Measurements from ENCODE around the gene ATMIN. TPM values are rescaled to one million over a fixed set of nuclear protein-coding genes. Genes with fewer than 3 reads are reported as not detected.
A peak's percentile ranks its signal among the peaks of the same experiment; 100 is the strongest.

Gene ATMIN
- total and polyA plus RNA-seq, 7 experiments from 2014 or later = 24.9 to 46.9 (median 35.3) TPM

DNA sequence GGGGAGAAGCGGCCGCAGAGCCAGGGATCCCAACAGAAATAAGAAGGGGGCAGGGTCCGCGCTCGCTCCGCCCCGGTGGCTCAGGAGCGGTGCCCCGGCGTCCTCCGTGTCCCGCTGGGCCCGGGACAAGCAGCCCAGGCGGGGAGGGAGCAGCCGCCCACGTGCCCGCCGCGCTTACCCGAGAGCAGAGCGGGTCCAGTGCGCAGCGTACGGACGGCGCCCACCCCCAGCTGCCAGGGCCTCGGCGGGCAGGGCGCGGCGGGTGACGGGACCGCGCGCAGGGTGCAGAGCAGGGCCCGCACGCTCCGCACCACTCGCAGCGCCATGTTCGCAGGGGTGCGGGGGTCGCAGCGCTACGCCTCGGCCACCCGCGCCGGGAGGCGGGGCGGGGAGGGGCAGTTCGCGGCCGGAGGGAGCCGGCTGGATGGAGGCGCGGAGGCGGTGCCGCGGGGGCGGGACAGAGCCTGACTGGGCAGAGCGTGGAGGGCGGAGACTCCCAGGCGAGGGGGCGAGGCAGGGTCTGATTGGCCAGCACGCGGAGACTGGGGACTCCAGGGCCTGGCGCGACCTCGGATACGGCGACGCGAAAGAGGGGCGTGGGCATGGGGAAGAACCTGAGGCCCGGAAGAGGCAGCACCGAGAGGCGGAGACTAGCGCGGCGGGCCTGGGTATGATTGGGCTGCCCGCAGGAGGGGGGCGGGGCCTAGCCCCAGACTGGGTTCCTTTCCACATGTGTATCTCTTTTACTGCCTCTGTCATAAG, 60.5 kb downstream of the ATMIN start, which contains the start of gene GCSH:
GCSH (minus strand) TSS at position 443 of the 762 bp plus-strand sequence; CDS start at position 326, 117 bp downstream.
- intact Hi-C loops (cut with micrococcal nuclease) = loop anchor here (1.0 to 10.0 kb wide), 9 partner anchors 19 to 651 kb away; partner anchors contain the start of genes ATMIN (in 2 of the 2), C16orf46 (in 2 of the 2), CENPN (in 2 of the 2) and CMIP (in 1 of the 2)
- peak; percentile 94 to 99 (median 98) for DNase-seq
- peak; percentile 98 for ATAC-seq
- Histone ChIP-seq H3K9me3 (ENCODE audit: control insufficient read depth in 2 of 3, low read length in 3 of 3) (no peaks in the 10 kb centered on the region), H3K27ac (ENCODE audit: low read depth, low read length) (peak within 1 kb of the TSS; percentile 67), H3K4me3 (ENCODE audit: low read length) (peak within 1 kb of the TSS; percentile 71), H3K27me3 (ENCODE audit: control insufficient read depth in 2 of 2, insufficient read depth in 2 of 2, low read length in 2 of 2) (no peaks in the 10 kb centered on the region), H3K4me1 (ENCODE audit: control insufficient read depth in 2 of 2, insufficient read depth in 2 of 2, low read length in 2 of 2) (peaks cover 0 to 6% of the 10 kb centered on the region in 2 donors), H3K36me3 (ENCODE audit: control insufficient read depth in 2 of 3, insufficient read depth in 3 of 3, low read length in 3 of 3) (no peaks in the 10 kb centered on the region)
- Mint-ChIP-seq H3K4me1 (peaks cover 3 to 19% (median 9%) of the 10 kb centered on the region in 7 donors), H3K9me3 (peaks cover 0 to 4% (median 0%) of the 10 kb centered on the region in 11 donors), H3K36me3 (peaks cover 0 to 4% (median 0%) of the 10 kb centered on the region in 5 donors), H3K27ac (peak within 1 kb of the TSS; percentile 45 to 87 (median 71)), H3K4me3 (peak within 1 kb of the TSS; percentile 72 to 93 (median 82)), H3K27me3 (no peaks in the 10 kb centered on the region)
- ChIA-PET CTCF (interaction anchor here (0.9 kb wide), 1 partner anchor 60 kb away, joined by 3 read pairs; the partner anchor contains the start of gene ATMIN), POLR2A (no interaction called here)

DNA sequence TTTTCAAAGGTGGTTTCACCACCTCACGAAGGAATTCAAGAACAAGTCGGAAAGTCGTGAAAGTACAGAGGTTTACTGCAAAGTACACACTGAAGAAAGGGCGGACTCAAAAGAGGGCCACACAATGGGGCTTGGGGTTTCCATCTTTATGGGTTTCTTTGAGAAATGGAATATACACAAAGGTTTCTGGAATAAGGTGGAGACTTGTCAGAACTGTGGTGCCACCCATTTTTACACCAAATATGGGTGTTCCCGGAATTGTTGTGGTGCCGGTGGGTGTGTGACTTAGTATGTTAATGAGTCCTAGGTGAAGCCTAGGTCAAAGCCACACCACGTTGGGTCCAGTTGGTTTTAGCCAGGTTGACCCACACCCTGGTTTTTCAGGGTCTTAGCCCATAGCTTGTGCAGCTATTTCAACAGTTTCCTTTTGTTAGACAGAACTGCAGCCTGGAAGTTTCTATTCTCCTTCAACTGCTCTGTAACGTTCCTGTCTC, 61.1 kb downstream of the ATMIN start:
- peaks cover 0 to 4% (median 0%) of the 10 kb centered on the region in 11 donors for H3K9me3 Mint-ChIP-seq
- CTCF ChIA-PET = interaction anchor here (0.5 to 0.9 kb wide), 2 partner anchors 61 to 119 kb away, joined by 3 read pairs; partner anchors contain the start of gene ATMIN
- H3K27ac Mint-ChIP-seq = peak overlapping the region; percentile 44 to 87 (median 71)
- H3K4me3 Mint-ChIP-seq = peak overlapping the region; percentile 61 to 93 (median 78)
- H3K4me1 Mint-ChIP-seq = peaks cover 3 to 19% (median 9%) of the 10 kb centered on the region in 7 donors
- Histone ChIP-seq H3K9me3 (ENCODE audit: control insufficient read depth in 2 of 3, low read length in 3 of 3) (no peaks in the 10 kb centered on the region), H3K4me3 (ENCODE audit: low read length) (peak overlapping the region; percentile 40), H3K27me3 (ENCODE audit: control insufficient read depth in 2 of 2, insufficient read depth in 2 of 2, low read length in 2 of 2) (no peaks in the 10 kb centered on the region), H3K4me1 (ENCODE audit: control insufficient read depth in 2 of 2, insufficient read depth in 2 of 2, low read length in 2 of 2) (peaks cover 0 to 6% of the 10 kb centered on the region in 2 donors), H3K36me3 (ENCODE audit: control insufficient read depth in 2 of 3, insufficient read depth in 3 of 3, low read length in 3 of 3) (no peaks in the 10 kb centered on the region), H3K27ac (ENCODE audit: low read depth, low read length) (peak overlapping the region; percentile 21)
- intact Hi-C loops (cut with micrococcal nuclease) = loop anchor here (1.0 to 10.0 kb wide), 9 partner anchors 19 to 651 kb away; partner anchors contain the start of genes ATMIN (in 2 of the 2), C16orf46 (in 2 of the 2), CENPN (in 2 of the 2) and CMIP (in 1 of the 2)
- H3K36me3 Mint-ChIP-seq = peaks cover 0 to 4% (median 0%) of the 10 kb centered on the region in 5 donors
- H3K27me3 Mint-ChIP-seq = no peaks in the 10 kb centered on the region
- POLR2A ChIA-PET = no interaction called here
- ATAC-seq (no peak), DNase-seq (no peak)

Other genes starting within 250 kb of the ATMIN start
- 10 to 100 TPM; 12.4 to 71.3 (median 24.2) TPM for gene CDYL2, start 231.2 kb upstream of the ATMIN start, total RNA-seq
- gene CDYL2, start 231.2 kb upstream of the ATMIN start, polyA plus RNA-seq = under 1 TPM; 0.61 to 0.72 TPM
- 10 to 100 TPM; 28.3 to 78.4 (median 40.8) TPM for gene CMC2, start 29.0 kb upstream of the ATMIN start, total RNA-seq
- gene CMC2, start 29.0 kb upstream of the ATMIN start, polyA plus RNA-seq = 10 to 100 TPM; 75.7 to 77.1 TPM
- gene CENPN, start 28.6 kb upstream of the ATMIN start, total RNA-seq = 10 to 100 TPM in 1 of 5 experiments, 1 to 10 TPM in 4; 1.4 to 41.8 (median 6.9) TPM
- gene CENPN, start 28.6 kb upstream of the ATMIN start, polyA plus RNA-seq = 1 to 10 TPM; 2.7 to 3.1 TPM
- gene C16orf46, start 41.4 kb downstream of the ATMIN start, total RNA-seq = 1 to 10 TPM in 1 of 5 experiments, under 1 TPM in 3, not detected in 1; 0.24 to 2.1 (median 0.70) TPM
- under 1 TPM; 0.28 to 0.35 TPM for gene C16orf46, start 41.4 kb downstream of the ATMIN start, polyA plus RNA-seq
- gene GCSH, start 60.6 kb downstream of the ATMIN start, total RNA-seq = 1 to 10 TPM; 1.5 to 7.5 (median 4.9) TPM
- 10 to 100 TPM in 1 of 2 donors, 1 to 10 TPM in 1; 9.7 to 10.7 TPM for gene GCSH, start 60.6 kb downstream of the ATMIN start, polyA plus RNA-seq
- gene BCO1, start 202.8 kb downstream of the ATMIN start, total RNA-seq = not detected
- not detected for gene BCO1, start 202.8 kb downstream of the ATMIN start, polyA plus RNA-seq